ENCODE results near the gene PDLIM5.
"Not testable (repeated sequence)": the region's sequence is repeated elsewhere in the genome, so short reads cannot be mapped to it uniquely, and the experiment has no call there.

PDLIM5 gene

DNA sequence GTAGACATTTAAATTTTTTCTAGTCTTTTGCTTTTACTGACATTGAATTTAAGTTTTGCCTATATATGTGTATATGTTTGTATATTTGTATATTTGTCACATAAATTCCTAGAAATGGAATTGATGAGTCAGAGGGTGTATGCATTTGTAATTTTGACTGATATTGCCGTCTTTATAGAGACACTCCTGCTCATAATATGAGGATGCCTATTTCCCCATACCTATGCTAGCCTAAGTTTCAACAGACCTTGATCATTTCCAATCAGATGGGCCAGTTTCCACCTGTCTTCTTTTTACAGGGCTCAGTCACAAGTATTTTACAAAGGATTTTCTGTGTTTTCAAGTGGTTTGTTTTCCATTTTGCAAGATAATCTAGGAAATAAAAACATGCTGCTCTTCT lies 10.8 kb downstream of the PDLIM5 start:
- no peak for DNase-seq (ENCODE audit: low read depth, low spot score)

DNA sequence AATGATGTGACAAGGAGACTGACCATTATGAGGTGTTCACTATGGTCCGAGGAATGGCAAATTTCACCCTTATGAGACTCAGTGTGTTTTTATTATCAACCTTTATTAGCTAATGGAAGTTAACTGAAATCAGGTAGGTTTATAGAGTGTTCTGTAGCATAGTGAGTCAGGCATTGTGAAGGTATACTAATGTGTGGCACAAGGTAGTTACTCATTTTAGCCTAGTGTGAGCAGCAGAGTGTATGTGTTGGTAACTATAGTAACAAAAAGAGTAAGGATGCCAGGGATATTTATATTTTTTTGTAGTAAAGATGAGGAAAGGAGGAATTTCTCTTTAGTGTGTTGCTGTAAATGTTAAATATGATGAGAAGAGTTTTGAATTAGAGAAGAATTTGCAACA lies 12.0 kb downstream of the PDLIM5 start:
- no peak for DNase-seq (ENCODE audit: low read depth, low spot score)

- no peak for DNase-seq (ENCODE audit: low read depth, low spot score)
These were observed 14.6 kb downstream of the PDLIM5 start for GRCh38 chr4:94466371-94466770.

DNA sequence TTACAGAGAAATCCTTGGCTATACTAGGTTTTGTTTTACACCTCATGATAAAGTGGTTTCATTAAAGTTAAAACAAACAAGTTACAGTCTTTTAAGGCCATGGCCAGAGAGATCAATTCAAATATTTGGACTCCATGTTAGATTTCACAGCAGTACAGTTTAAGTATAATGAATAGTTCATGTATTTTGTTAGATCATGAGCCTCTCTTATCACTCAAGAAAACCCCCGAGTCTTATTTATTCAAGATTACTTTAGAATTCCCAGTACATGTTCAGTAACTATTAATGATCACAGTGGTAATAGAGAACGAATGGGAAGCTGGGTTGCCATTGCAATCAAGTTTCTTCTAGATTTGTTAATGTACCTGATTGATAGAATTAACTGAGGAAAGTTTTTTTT lies 15.2 kb downstream of the PDLIM5 start:
- no peak for DNase-seq (ENCODE audit: low read depth, low spot score)

GRCh38 chr4:94468093-94468769 lies 16.5 kb downstream of the PDLIM5 start:
- no peak for DNase-seq (ENCODE audit: low read depth, low spot score)

DNA sequence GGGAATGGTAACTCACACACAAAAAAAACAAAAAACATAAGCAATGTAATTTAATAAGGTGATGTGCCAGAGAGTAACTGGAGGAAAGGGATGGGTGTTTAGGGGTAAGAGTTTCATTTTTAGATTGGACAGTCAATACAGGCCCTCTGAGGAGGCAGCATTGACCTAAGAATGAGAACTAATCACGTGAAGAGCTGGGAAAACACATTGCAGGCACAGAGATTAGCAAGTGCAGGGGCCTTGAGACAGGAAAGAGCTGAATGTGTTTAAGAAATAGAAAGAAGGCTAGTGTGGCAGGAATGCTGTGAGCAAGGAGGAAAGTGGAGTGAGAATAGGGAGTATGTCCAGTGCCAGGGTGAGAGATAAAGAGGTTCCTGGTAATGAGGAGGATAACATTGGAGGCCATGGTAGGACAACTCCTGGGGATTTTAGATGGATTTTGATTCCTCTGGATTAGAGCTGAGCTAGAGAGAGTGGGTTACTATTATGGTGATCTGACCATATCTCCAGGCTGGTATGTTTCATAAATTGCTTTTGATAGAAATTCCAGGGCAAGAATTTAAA lies 17.6 kb downstream of the PDLIM5 start:
- no peak for DNase-seq (ENCODE audit: low read depth, low spot score)

GRCh38 chr4:94470132-94470531 lies 18.4 kb downstream of the PDLIM5 start:
- DNase-seq (ENCODE audit: low read depth, low spot score) = no peak

GRCh38 chr4:94470782-94471181 lies 19.0 kb downstream of the PDLIM5 start:
- DNase-seq (ENCODE audit: low read depth, low spot score) = not testable (repeated sequence)

- no peak for DNase-seq (ENCODE audit: low read depth, low spot score)
These were observed 20.5 kb downstream of the PDLIM5 start for GRCh38 chr4:94472056-94472826.

DNA sequence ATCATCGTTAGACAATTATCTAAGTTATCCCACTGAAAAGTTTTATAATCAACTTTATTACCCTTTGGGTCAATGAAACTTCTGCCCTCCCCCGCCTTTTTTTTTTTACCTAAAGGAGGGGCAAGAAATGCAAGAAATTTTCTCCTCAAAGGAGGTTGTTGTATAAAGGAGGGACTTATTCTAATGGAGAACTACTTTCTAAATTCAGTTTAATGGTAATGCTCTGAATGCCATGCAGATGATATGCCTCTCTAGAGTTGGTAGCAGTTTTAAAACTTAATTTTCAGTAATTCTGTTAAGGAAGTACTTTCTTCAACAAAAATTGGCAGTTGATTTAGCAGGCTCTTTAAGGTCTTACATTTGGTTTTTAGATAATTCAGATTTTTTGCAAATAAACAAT lies 23.3 kb downstream of the PDLIM5 start:
- no peak for DNase-seq (ENCODE audit: low read depth, low spot score)

DNA sequence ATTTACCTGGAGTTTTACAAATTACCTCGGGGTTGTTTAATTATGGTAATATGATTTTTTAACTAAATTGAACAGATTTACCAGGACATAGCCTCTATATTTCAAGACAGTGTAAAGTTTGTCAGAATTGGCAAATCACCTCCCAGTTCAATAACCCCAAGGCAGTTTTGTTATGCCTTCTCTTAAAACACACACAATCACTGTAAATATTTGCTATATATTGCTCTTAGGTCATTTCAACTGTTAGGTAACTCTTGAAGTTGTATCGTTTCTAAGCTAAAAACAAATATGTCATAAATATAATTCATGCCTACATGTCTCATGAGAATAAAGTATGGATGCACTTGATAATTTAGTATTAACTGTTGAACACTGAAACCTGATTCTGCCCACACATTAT lies 24.1 kb downstream of the PDLIM5 start:
- DNase-seq (ENCODE audit: low read depth, low spot score) = no peak

DNA sequence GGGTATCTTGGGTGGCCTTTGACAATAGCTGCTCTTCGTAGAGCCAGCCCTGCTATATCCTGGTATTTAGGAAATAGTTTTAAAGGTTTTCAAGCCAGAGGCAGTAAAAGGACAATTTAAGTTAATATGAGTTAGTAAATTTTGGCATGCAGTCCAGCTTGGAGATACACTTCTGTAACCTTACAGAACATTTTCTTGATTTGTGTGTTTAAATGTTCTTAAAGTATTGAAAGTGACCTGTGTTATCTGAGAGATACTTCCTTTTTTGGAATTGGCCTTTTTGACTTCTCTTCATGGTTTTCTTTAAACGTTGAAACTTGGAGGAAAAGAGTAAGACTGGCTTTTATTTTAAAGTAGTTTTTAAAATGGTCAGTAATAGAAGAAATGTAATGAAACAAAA lies 25.5 kb downstream of the PDLIM5 start:
- DNase-seq (ENCODE audit: low read depth, low spot score) = no peak

DNA sequence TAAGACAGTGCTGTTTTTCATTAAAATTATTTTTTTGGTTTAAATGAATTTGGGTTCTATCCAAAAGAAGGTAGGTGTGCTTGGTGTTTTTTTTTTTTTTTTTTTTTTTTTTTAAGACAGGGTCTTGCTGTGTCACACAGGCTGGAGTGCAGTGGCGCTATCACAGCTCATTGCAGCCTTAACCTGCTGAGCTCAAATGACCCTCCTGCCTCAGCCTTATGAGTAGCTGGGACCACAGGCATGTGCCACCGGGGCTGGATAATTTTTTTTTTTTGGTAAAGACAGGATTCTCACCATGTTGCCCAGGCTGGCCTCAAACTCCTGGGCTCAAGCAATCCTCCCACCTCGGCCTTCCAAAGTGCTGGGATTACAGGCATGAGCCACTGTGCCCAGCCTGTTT lies 27.1 kb downstream of the PDLIM5 start:
- peak; percentile 22 for DNase-seq (ENCODE audit: low read depth, low spot score)

DNA sequence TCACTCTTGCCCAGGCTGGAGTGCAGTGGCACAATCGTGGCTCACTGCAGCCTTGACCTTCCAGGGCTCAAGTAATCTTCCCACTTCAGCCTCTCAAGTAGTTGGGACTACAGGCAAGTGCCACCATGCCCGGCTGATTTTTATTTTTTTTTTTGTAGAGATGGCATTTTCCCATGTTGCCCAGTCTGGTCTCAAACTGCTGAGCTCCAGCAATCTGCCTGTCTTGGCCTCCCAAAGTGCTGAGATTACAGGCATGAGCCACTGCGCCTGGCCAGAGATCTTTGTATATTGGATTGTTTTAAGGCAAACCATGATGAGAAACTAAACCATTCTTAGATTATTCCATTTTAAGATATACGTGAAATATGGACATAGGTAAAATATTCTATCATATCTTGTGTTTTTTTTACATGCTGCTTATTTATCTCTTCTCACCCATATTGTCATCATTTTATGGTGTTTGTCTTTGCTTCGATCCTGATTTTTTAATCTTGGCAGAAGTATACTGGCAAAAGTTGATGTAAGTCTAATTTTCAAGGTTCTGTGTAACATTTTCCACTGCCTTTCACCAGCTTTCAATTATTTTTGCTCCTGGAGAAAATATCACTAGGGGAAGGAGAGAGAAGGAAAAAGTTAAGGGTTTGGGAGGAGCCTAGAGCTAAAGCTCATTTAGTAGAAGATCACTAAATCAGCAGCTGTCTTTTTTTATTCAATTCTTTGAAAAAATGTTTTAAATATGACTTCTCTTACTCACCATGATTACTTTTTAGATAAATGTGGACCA lies 27.8 kb downstream of the PDLIM5 start:
- DNase-seq (ENCODE audit: low read depth, low spot score) = no peak

- peak; percentile 15 for DNase-seq (ENCODE audit: low read depth, low spot score)
These were observed 28.7 kb downstream of the PDLIM5 start for GRCh38 chr4:94480362-94480951.

DNA sequence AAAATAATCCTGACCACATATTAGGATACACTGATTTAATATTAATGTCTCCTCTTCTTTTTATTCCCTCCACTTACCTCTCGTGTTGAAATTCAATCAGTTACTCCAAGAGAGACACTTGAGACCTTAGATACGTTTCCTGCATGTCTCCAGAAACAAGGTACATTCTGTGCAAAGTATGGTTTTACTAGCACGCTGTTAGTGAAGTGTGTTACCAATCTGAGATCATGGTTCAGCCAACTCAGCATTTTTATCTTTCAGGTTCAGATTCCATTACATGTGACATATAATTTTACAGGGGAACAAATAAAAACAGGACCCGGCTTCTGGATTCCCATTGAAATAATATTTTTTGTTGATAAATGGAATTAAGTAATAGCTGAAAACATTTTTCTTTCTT lies 32.2 kb downstream of the PDLIM5 start:
- DNase-seq (ENCODE audit: low read depth, low spot score) = no peak

DNA sequence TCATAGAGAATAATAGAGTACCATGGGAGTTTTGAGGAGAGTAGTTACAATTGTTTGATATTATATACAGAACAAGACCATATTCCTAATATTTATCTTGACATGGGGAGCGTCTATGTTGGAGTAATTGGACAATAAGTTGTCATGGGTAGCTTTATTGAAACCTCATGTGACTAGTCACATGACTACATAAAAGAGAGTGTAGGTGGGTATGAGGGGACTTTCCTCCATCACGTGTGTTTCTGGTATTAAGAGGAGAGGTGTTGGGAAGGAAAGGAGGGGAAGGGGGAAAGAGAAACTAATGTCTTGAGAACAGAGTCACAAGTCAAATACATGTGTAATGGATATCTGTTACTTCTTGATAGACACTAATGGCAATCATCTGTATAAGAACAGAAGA lies 33.1 kb downstream of the PDLIM5 start:
- DNase-seq (ENCODE audit: low read depth, low spot score) = no peak

DNA sequence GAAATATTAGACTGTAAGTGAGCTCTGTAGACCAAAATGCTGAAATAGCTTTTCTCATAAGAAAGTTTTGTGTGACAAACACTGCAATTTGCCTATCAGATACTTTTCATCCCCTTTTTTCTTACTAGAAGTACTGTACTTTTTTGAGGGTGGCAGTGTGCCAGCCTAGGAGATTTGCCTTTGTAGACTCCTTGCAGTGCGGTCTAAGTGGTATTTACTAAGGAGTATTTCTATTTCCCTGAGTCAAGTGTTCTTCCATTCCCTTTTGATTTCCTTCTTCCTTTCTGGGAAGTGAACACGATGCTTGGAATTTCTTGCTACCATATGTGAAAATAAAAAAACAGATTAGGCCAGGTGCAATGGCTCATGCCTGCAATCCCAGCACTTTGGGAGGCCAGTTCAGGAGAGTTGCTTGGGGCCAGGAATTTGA lies 34.6 kb downstream of the PDLIM5 start:
- no peak for DNase-seq (ENCODE audit: low read depth, low spot score)

GRCh38 chr4:94488670-94489069 lies 36.9 kb downstream of the PDLIM5 start:
- DNase-seq (ENCODE audit: low read depth, low spot score) = peak; percentile 21

DNA sequence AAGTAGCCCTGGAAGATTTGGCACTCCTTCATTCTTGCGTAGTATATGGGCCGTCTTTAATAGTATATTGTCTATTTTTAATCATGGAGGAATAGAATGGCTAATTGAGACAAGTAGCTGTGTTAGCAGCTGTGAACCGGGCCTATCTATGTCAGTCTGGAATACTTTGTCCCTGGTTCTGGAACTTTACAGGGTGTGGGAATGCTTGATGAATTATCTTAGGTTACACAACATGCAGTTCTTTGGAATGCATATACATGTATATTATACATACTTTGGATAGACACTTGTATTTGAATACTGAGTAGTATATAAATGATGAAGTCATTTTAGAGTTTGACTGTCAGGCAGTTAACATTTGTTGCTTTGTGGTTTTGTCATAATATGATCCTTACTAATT lies 37.4 kb downstream of the PDLIM5 start:
- DNase-seq (ENCODE audit: low read depth, low spot score) = no peak

- no peak for DNase-seq (ENCODE audit: low read depth, low spot score)
These were observed 38.7 kb downstream of the PDLIM5 start for GRCh38 chr4:94490437-94490836.

DNA sequence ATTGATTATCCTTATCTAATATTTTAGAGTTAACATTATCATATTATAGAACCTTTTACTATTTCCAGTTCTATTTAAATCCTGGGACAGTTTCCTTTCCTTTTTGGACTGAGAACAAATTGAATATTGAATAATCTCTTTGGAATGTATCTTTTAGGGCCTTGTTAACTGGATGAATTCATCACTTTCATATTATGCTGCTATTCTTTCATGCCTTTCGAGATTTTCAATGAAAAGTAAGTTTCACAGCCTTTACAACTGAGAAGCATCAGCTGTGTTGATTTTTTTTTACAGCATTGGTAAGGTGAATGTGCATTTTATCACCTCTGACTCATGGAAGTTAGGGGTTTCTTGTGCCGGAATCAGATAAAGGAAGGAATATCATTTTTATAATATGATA lies 39.6 kb downstream of the PDLIM5 start:
- DNase-seq (ENCODE audit: low read depth, low spot score) = no peak
